NCI-H345 treated with DMSO at 0.1 percent for 48 hours (cell line): Measurements from ENCODE around the gene FAM169A.
"Not testable (repeated sequence)": the region's sequence is repeated elsewhere in the genome, so short reads cannot be mapped to it uniquely, and the experiment has no call there.

Source experiments
- DNase-seq: peaks from one replicate; lab custom pipeline; 2025; ENCODE audit not compliant: unreplicated experiment; lab: John Stamatoyannopoulos, UW

FAM169A gene

GRCh38 chr5:74870299-74871067 is 4.3 kb upstream of the FAM169A start:
- DNase-seq: no peak

DNA sequence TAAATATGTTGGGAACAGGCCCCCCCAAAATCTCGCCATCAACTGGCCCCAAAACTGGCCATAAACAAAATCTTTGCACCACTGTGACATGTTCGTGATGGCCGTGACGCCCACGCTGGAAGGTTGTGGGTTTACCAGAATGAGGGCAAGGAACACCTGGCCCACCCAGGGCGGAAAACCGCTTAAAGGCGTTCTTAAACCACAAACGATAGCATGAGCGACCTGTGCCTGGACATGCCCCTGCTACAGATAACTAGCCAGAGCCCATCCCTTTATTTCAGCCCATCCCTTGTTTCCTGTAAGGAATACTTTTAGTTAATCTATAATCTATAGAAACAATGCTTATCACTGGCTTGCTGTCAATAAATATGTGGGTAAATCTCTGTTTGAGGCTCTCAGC is 3.2 kb upstream of the FAM169A start:
- DNase-seq: not testable (repeated sequence)

DNA sequence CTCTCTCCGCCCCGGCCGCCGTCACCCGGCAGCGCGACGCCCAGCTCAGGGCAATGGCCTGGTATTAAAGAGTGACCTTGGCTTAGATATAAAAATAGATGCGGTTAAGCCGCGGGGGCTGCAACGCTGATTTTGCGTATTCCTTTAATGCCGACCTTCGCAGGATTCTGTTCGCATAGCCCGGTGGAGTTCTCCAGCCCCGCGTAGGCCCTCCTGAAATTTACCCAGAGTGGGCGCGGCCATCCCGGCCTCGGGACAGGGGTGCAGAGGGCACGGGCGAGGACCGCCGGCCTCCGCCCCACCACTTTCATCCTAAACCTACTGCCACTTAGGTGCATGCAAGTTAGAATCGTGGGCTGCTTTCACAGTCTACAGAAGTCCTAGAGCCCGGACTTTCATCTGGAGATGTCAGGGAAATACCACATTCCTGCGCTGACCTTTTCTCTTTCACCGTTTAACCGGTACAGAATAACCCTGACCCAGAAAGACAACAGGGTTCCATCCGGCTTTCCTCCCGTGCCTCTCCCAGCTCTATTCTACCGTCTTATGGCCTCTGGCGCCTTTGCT is 492 bp upstream of the FAM169A start:
- DNase-seq: no peak

- DNase-seq: no peak
These were observed 857 bp downstream of the FAM169A start for GRCh38 chr5:74865256-74865803.

DNA sequence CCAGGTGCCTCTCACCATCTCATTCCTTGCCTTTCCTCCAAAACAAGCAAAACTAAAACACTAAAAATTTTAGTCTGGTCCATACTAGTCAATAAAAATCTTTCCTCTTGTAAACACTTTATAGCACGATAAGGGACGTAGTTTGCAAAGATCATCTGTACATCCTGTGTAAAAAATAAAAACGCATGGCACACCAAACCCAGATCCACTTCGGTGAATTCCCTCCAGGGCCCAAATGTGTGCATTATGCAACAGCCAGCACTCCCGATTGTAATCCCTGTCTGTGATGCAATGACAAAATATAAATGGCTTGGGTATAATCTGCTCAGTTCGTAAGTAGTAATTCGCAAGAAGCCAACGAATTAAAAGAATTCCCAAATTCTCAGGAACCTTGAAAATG is 1.4 kb downstream of the FAM169A start:
- DNase-seq: no peak

DNA sequence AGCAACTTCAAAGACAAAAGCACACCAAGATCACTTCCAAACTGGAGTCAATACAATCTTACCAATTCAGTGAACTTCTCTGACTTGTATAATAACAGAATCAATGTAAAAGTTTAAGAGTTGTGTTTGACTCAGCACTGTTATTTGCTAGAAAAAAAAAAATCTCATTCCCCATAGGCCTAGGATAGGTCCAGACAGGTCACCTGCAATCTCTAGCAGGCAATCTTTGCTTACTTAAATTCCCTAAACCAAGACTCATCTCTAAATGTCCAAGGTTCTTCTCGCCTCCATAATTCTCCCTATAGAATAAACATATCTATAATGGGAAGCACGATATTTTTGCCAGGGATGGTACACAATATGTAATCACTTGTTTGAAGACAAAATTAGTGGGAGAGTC is 2.5 kb downstream of the FAM169A start:
- DNase-seq: no peak

DNA sequence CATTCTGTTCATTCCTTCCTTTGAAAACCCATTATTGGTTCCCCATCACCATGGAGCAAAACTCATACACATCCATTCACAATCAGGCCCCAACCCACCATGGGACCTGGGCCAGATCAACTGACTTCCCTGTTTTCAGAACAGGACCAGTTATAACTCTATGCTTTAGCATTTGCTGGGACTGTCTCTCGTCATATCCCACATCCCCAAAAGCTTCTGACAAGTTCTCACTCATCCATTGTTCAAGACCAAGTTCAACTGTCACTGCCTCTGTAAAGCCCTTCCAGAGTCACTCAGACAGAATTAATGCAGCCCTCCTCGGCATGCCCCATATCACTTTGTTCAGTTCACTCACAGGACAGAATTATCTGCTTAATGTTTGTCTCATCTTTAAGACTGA is 4.0 kb downstream of the FAM169A start:
- DNase-seq: no peak

- not testable (repeated sequence) for DNase-seq
These were observed 9.2 kb downstream of the FAM169A start for GRCh38 chr5:74856975-74857374.

DNA sequence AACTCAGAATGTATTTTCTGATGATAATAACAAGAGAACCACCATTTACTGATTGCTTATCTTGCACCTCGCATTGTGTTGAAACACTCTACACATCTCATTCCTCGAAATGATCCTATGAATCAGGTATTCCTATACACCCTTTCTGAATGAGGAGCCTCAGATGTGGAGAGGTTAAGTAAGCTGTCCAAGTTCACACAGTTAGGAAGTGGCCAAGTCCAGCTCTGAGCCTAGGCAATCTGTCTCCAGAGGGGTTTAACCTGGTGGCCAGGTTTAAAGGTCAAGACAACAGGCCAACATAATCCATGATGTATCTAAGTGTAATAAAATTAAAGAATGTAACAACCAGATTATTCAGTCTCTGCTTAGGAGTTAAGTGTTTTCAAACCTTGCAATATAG is 12.9 kb downstream of the FAM169A start:
- DNase-seq: no peak

GRCh38 chr5:74851684-74852353 is 14.4 kb downstream of the FAM169A start:
- DNase-seq: no peak

- no peak for DNase-seq
These were observed 15.3 kb downstream of the FAM169A start for GRCh38 chr5:74850789-74851425.

DNA sequence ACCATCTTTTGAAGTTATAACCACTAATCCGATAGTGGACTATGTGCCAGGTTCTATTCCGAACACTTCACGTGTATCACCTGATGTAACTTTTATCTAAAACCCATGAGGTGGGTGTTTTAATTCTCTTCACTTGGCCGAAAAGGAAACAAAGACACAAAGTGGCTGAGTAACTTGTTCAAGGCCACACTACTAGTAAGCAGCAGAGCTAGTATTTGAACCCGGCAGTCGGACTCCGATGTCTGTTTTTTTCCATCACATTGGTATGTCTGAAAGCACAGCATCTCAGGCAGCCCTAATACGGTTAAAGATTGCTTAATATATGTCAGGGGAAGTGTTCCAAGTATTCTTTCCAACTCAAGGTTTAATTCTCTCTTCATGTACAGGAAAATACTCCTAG is 16.2 kb downstream of the FAM169A start:
- DNase-seq: no peak

DNA sequence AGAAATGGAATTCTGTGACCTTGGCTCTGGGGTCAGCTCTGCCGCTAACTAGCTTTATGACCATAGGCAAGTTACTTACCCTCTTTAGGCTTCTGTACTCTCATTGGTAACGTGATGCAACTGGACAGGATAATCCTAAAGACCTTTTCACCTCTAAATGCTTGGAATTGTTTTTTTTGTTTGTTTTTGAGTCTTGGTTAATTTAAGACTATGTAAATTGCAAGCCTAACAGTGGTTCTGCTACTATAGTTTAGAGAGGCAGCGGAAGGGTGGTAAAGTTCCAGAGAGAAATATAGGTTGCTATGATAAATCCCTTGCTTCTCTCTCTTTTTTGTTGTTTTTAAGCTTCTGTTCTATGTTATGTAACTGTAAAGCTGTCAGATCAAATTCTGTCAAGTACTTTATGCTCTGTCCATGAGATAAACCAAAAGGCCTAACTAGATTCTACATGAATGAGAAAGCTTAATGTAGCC is 17.6 kb downstream of the FAM169A start:
- no peak for DNase-seq

DNA sequence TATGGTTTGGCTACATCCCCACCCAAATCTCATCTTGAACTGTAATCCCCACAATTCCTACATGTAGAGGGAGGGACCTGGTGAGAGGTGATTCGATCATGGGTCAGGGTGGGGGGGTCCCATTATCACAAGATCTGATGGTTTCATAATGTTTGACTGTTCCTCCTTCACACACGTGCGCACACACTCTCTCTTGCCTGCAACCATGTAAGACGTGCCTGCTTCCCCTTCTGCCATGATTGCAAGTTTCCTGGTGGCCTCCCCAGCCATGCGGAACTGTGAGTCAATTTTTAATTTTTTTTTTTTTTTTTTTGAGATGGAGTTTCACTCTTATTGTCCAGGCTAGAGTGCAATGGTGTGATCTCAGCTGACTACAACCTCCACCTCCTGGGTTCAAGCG is 27.0 kb downstream of the FAM169A start:
- DNase-seq: no peak

- DNase-seq: no peak
These were observed 27.9 kb downstream of the FAM169A start for GRCh38 chr5:74838262-74838661.

GRCh38 chr5:74837115-74837514 is 29.1 kb downstream of the FAM169A start:
- no peak for DNase-seq

GRCh38 chr5:74833537-74834266 is 32.5 kb downstream of the FAM169A start:
- DNase-seq: no peak

DNA sequence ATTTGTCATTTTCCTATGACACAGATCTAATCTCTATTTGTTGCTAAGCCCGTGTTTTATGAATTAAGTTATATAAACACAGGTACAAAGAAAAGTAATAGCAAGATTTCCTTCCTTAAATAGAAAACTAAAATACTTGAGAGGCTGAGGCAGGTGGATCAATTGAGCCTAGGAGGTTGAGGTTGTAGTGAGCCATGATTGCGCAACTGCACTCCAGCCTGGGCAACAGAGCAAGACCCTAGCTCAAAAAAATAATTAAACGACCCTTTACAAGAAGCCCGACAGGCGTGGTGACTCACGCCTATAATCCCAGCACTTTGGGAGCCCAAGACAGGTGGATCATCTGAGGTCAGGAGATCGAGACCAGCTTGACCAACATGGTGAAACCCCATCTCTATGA is 36.8 kb downstream of the FAM169A start:
- DNase-seq: no peak

GRCh38 chr5:74822288-74822687 is 43.9 kb downstream of the FAM169A start:
- DNase-seq: no peak

DNA sequence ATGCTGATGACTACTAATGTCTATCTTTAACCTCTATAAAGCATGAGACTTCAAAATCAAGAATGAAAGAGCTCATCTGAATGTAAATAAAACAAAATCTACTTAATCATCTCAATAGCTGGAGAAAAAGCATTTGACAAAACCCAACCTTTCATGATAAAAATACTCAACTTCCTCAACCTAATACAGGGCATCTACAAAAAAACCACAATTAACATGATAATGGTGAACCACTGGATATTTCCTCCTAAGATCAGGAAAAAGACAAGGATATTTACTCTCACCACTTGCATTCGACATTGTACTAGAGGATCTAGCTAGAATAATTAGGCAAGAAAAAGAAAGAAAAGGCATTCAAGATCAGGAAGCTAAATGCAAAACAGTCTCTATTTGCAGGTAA is 49.3 kb downstream of the FAM169A start:
- DNase-seq: no peak

GRCh38 chr5:74810915-74811314 is 55.3 kb downstream of the FAM169A start:
- no peak for DNase-seq
